Amniotic stem cell (primary cell): Measurements from ENCODE around the gene HP.
"Not testable (repeated sequence)": the region's sequence is repeated elsewhere in the genome, so short reads cannot be mapped to it uniquely, and the experiment has no call there.

Experiments
- DNase-seq: peaks from one replicate; lab custom pipeline; 2025; lab: John Stamatoyannopoulos, UW

The HP gene

GRCh38 chr16:72043058-72043457, 11.2 kb upstream of the HP start:
- no peak for DNase-seq

- no peak for DNase-seq
Observed at GRCh38 chr16:72043539-72043938, 10.8 kb upstream of the HP start.

GRCh38 chr16:72044296-72044695, 10.0 kb upstream of the HP start:
- no peak for DNase-seq

- DNase-seq = no peak
Observed at GRCh38 chr16:72044825-72045359, 9.4 kb upstream of the HP start.

GRCh38 chr16:72049110-72049509, 5.2 kb upstream of the HP start:
- no peak for DNase-seq

GRCh38 chr16:72050769-72051464, 3.4 kb upstream of the HP start:
- DNase-seq = no peak

- no peak for DNase-seq
Observed at GRCh38 chr16:72051818-72052217, 2.5 kb upstream of the HP start.

GRCh38 chr16:72055911-72056310, 1.6 kb downstream of the HP start:
- no peak for DNase-seq

- DNase-seq = not testable (repeated sequence)
Observed at GRCh38 chr16:72057313-72057712, 3.0 kb downstream of the HP start.

GRCh38 chr16:72059060-72059459, 4.8 kb downstream of the HP start:
- not testable (repeated sequence) for DNase-seq

- no peak for DNase-seq
Observed at GRCh38 chr16:72060405-72060804, 6.1 kb downstream of the HP start.

- DNase-seq = no peak
Observed at GRCh38 chr16:72061564-72061963, 7.3 kb downstream of the HP start.

GRCh38 chr16:72064361-72064894, 10.1 kb downstream of the HP start:
- DNase-seq = no peak

GRCh38 chr16:72066747-72067146, 12.4 kb downstream of the HP start:
- no peak for DNase-seq

GRCh38 chr16:72068930-72069329, 14.6 kb downstream of the HP start:
- no peak for DNase-seq

GRCh38 chr16:72072514-72073342, 18.4 kb downstream of the HP start:
- no peak for DNase-seq

GRCh38 chr16:72073560-72074230, 19.4 kb downstream of the HP start:
- no peak for DNase-seq

GRCh38 chr16:72075067-72075466, 20.8 kb downstream of the HP start:
- DNase-seq = not testable (repeated sequence)

- not testable (repeated sequence) for DNase-seq
Observed at GRCh38 chr16:72076991-72077706, 22.8 kb downstream of the HP start.

- no peak for DNase-seq
Observed at GRCh38 chr16:72083778-72084404, 29.6 kb downstream of the HP start.

GRCh38 chr16:72084445-72084844, 30.1 kb downstream of the HP start:
- no peak for DNase-seq
